ENCODE data around the gene RIT2.

The RIT2 gene

GRCh38 chr18:43009674-43010073 lies 105.8 kb downstream of the RIT2 start:
- DNase-seq, result no peak

- DNase-seq, result no peak
These were observed 108.1 kb downstream of the RIT2 start for GRCh38 chr18:43007365-43007764.

- no peak for DNase-seq
These were observed 111.1 kb downstream of the RIT2 start for GRCh38 chr18:43004421-43004820.

- DNase-seq, result no peak
These were observed 113.7 kb downstream of the RIT2 start for GRCh38 chr18:43001821-43002220.

- DNase-seq, result no peak
These were observed 118.7 kb downstream of the RIT2 start for GRCh38 chr18:42996824-42997223.

- no peak for DNase-seq
These were observed 135.1 kb downstream of the RIT2 start for GRCh38 chr18:42980426-42980825.

GRCh38 chr18:42977982-42978637 lies 137.4 kb downstream of the RIT2 start:
- DNase-seq, result no peak

- DNase-seq, result peak; percentile 25
These were observed 138.5 kb downstream of the RIT2 start for GRCh38 chr18:42976869-42977590.

- DNase-seq, result no peak
These were observed 146.1 kb downstream of the RIT2 start for GRCh38 chr18:42969366-42969765.

- no peak for DNase-seq
These were observed 154.2 kb downstream of the RIT2 start for GRCh38 chr18:42961298-42961697.

GRCh38 chr18:42959528-42959927 lies 156.0 kb downstream of the RIT2 start:
- DNase-seq, result no peak

- DNase-seq, result no peak
These were observed 157.1 kb downstream of the RIT2 start for GRCh38 chr18:42958353-42958752.

- DNase-seq, result no peak
These were observed 159.2 kb downstream of the RIT2 start for GRCh38 chr18:42956287-42956686.

GRCh38 chr18:42954887-42955286 lies 160.6 kb downstream of the RIT2 start:
- DNase-seq, result no peak

GRCh38 chr18:42953306-42953705 lies 162.2 kb downstream of the RIT2 start:
- no peak for DNase-seq

GRCh38 chr18:42950732-42951131 lies 164.8 kb downstream of the RIT2 start:
- DNase-seq, result no peak

GRCh38 chr18:42948831-42949230 lies 166.7 kb downstream of the RIT2 start:
- no peak for DNase-seq

- no peak for DNase-seq
These were observed 173.6 kb downstream of the RIT2 start for GRCh38 chr18:42941860-42942259.

GRCh38 chr18:42941021-42941420 lies 174.5 kb downstream of the RIT2 start:
- DNase-seq, result no peak

- no peak for DNase-seq
These were observed 178.0 kb downstream of the RIT2 start for GRCh38 chr18:42937436-42937835.

GRCh38 chr18:42936289-42936688 lies 179.2 kb downstream of the RIT2 start:
- no peak for DNase-seq

- DNase-seq, result no peak
These were observed 184.0 kb downstream of the RIT2 start for GRCh38 chr18:42931491-42931890.

GRCh38 chr18:42929857-42930256 lies 185.6 kb downstream of the RIT2 start:
- DNase-seq, result no peak

- DNase-seq, result no peak
These were observed 186.3 kb downstream of the RIT2 start for GRCh38 chr18:42929181-42929580.

- no peak for DNase-seq
These were observed 190.4 kb downstream of the RIT2 start for GRCh38 chr18:42925036-42925435.

Data from MV-4-11 (cell line).